ENCODE measurements around the gene RTTN. TPM values are rescaled to one million over a fixed set of nuclear protein-coding genes. Genes with fewer than 3 reads are reported as not detected.

RTTN gene
- total RNA-seq, 1 donor from 2014 or later, result 12.1 TPM

DNA sequence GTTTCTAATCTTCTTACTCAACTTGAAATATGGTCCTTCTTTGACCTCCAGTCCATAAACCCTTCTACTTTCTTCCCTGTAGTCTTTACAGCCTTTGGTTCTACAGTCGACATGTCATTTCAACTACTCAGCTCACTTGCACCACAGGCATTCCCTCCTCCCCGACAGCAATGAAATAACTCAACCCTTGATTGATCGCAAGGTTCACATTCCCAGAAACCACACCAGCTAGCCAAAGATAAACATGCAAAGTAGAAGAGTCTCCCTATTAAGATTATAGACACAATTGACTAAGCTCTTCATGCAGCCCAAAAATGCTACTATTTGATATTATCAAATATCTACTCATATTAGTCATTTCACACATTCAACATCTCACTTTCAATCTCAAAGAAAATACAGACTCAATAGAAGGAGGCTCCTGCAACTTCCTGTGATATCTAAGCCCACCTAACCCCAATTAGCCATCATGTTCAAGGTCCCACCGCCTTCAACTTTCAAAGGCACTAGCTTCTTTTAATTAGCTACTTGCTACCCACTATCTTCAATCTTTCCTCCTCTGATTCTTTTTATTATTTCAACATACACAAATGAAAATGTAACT, 50.8 kb downstream of the RTTN start:
- no peak overlapping the region for H3K4me3 ChIP-seq (ENCODE audit: low read depth, low read length)
- DNase-seq (ENCODE audit: low read depth), result peak; percentile 71
- TF ChIP-seq, protein P1, sequence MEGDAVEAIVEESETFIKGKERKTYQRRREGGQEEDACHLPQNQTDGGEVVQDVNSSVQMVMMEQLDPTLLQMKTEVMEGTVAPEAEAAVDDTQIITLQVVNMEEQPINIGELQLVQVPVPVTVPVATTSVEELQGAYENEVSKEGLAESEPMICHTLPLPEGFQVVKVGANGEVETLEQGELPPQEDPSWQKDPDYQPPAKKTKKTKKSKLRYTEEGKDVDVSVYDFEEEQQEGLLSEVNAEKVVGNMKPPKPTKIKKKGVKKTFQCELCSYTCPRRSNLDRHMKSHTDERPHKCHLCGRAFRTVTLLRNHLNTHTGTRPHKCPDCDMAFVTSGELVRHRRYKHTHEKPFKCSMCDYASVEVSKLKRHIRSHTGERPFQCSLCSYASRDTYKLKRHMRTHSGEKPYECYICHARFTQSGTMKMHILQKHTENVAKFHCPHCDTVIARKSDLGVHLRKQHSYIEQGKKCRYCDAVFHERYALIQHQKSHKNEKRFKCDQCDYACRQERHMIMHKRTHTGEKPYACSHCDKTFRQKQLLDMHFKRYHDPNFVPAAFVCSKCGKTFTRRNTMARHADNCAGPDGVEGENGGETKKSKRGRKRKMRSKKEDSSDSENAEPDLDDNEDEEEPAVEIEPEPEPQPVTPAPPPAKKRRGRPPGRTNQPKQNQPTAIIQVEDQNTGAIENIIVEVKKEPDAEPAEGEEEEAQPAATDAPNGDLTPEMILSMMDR (conservative IDR thresholded peaks at IDR 0.05; ENCODE audit: low read depth, low read length), result no peak

DNA sequence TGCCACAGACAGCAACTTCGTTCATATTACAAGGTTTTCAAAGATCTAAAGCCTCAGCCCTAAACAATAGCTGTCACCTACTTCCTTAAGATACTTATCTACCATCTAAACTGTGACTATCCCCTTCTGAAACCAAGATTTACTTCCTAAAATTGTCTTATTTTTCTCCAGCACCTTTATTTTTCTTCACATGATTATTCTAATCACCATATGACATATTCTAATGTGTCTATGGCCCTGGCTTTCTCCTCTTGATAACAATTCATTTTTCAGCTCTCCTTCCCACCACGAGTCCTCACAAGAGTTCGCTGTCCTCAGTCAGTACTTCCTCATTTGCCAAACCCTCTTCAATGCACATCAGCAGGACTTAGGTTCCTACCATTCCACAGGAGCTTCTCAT, 53.9 kb downstream of the RTTN start:
- TF ChIP-seq, protein P1 (conservative IDR thresholded peaks at IDR 0.05; ENCODE audit: low read depth, low read length), result no peak
- DNase-seq (ENCODE audit: low read depth), result no peak
- H3K4me3 ChIP-seq (ENCODE audit: low read depth, low read length), result no peak overlapping the region

DNA sequence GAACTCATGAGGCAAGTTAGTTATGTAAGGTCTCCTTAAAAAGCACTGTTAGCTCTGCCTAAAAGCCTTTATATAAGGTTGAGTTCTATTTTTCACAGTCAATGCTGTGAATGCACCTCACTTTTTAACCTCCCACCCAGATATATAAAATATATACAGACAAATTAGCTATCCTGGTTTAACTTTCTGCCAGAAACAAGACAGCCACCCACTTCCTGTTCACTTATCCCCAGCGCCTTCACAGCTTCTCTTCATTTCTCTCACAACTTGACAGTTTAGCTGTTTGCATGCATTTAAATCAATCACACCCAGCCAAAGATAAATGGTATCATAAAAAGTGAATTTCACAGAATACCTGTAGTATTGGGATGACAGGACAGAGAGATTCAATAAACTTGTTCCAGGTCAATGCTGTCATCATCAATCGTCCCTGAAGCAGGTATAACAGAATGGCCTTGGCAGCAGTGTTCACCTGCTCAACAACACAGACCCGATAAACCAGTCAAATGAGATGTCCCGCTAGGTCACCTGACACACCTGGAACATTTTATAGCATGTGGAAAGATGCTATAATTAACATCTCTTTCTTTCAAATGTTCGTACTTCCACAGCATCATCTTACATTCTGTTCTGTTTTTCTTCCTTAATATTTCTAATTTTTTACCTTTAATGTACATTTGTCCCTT, 55.7 kb downstream of the RTTN start:
- no peak for DNase-seq (ENCODE audit: low read depth)
- TF ChIP-seq, protein P1 (conservative IDR thresholded peaks at IDR 0.05; ENCODE audit: low read depth, low read length), result no peak
- no peak overlapping the region for H3K4me3 ChIP-seq (ENCODE audit: low read depth, low read length)

DNA sequence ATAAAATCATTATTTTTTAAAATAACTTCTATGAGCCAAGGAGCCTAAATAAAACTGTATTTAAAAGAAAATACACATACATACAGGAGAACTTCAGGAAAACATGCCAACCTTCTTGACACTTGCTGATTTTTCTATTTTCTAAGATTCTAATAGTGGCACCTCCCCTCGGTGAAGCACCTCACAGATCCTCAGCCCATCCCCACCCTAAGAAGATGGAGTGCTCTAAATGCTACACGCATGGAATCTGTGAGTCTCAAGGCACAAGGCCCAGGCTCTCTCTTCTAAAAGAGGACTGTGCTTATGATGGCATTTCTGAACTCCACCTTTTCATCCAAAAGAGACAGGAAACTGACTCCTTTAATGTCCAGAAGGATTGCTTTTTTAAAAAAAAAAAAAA, 56.3 kb downstream of the RTTN start:
- no peak overlapping the region for H3K4me3 ChIP-seq (ENCODE audit: low read depth, low read length)
- no peak for DNase-seq (ENCODE audit: low read depth)
- TF ChIP-seq, protein P1 (conservative IDR thresholded peaks at IDR 0.05; ENCODE audit: low read depth, low read length), result no peak

DNA sequence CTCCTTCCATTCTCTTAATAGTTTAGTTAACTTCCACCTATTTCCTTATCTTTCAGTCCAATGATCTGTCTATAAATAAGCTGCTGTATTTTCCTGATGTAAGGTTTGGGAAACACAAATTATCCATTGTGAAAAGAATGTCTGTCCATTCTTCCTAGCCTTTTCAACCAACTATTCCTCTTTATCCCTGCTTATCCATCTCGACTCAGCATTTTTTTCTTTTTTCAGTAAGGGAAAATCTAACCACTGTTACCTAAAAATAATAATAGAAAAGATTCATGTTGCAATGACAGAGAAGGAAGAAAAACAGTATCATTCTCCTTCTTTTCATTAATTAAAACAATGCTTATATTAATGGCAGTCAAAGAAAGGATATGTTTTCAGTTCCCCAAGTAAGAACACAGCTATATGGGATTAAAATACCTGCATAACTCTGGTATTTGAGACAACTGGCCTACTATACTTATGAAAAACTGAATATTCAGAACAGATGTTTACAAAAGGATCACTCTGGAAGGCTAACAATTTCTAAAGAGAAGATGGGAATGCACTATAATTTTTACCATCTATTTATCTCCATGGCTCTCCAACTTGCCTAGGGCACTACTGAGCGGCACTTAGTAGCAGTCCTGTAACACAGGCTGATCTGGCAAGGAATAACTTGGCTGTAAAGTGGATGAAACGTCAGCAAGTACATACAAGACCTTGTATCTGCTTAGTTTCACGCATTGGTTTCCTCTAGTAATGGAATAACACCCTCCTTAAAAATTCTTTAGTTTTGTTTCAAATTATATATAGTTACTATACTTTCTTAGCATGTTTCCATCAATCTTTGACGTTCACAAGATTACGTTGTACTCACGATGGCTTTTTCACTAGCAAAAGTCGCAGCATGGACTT, 57.2 kb downstream of the RTTN start:
- H3K4me3 ChIP-seq (ENCODE audit: low read depth, low read length), result no peak overlapping the region
- DNase-seq (ENCODE audit: low read depth), result no peak
- TF ChIP-seq, protein P1 (conservative IDR thresholded peaks at IDR 0.05; ENCODE audit: low read depth, low read length), result no peak

DNA sequence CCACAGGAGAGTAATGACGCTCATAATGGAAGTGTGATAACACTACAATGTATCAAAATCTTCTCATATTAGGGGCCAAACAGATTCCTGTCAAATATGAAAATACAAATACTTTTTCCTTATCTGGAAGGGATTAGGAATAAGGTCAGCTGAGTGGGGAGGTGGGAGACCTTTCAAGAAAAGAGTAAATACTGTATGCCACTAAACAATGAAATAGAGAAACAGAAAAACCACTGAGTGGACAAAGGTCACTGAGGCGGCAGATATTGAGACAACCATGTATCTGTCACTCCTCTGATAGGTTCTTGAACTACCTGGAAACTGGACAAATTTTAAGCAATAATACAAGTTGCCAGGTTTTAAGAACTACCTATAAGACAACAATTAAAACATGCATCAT, 59.3 kb downstream of the RTTN start:
- H3K4me3 ChIP-seq (ENCODE audit: low read depth, low read length), result no peak overlapping the region
- TF ChIP-seq, protein P1 (conservative IDR thresholded peaks at IDR 0.05; ENCODE audit: low read depth, low read length), result no peak
- DNase-seq (ENCODE audit: low read depth), result no peak

Data from epithelial cell of proximal tubule (primary cell).